Memory B cell (primary cell): Measurements from ENCODE around the gene CTSZ.

ENCODE experiments used
- ATAC-seq: fragments of 150-1000 bp; cut with Tn5 transposase; 2 replicates; pipeline ENCODE4 v1.10.0; 2021; ENCODE audit warnings: low read depth, mild to moderate bottlenecking, moderate library complexity
- DNase-seq, 2 donors: peaks; one replicate each; pipeline ENCODE4 v3.0.0; 2022; ENCODE audit warnings: low spot score in 2 of 2
- H3K27ac Mint-ChIP-seq: one replicate; pipeline ENCODE4 v1.8.0; 2022; ENCODE audit warnings: mild to moderate bottlenecking, moderate library complexity, mixed read lengths
- H3K27me3 Mint-ChIP-seq: one replicate; pipeline ENCODE4 v1.8.0; 2022; ENCODE audit warnings: mixed read lengths
- H3K36me3 Mint-ChIP-seq: one replicate; pipeline ENCODE4 v1.8.0; 2022; ENCODE audit warnings: mild to moderate bottlenecking, mixed read lengths
- H3K4me1 Mint-ChIP-seq: one replicate; pipeline ENCODE4 v1.8.0; 2022; ENCODE audit warnings: mixed read lengths
- H3K4me3 Mint-ChIP-seq: one replicate; pipeline ENCODE4 v1.8.0; 2022; ENCODE audit warnings: mild to moderate bottlenecking, moderate library complexity, mixed read lengths
- H3K9me3 Mint-ChIP-seq: one replicate; pipeline ENCODE4 v1.8.0; 2022; ENCODE audit warnings: mixed read lengths

CTSZ gene

GRCh38 chr20:59025086-59025485 is 18.0 kb upstream of the CTSZ start:
- ATAC-seq, result no peak
- Mint-ChIP-seq H3K36me3 (peaks cover 29% of the 10 kb centered on the region), H3K4me3 (no peak overlapping the region)

GRCh38 chr20:59024111-59024530 is 17.1 kb upstream of the CTSZ start:
- Mint-ChIP-seq H3K4me1 (peaks cover 8% of the 10 kb centered on the region), H3K4me3 (no peak overlapping the region), H3K27me3 (no peaks in the 10 kb centered on the region), H3K27ac (no peak overlapping the region), H3K36me3 (peaks cover 27% of the 10 kb centered on the region), H3K9me3 (no peaks in the 10 kb centered on the region)
- DNase-seq (no peak), ATAC-seq (no peak)

More at GRCh38 chr20:59025086-59025485, 18.0 kb upstream of the CTSZ start:
- DNase-seq, result no peak
- H3K9me3 Mint-ChIP-seq, result no peaks in the 10 kb centered on the region
- peaks cover 12% of the 10 kb centered on the region for H3K4me1 Mint-ChIP-seq
- H3K27ac Mint-ChIP-seq, result no peak overlapping the region
- H3K27me3 Mint-ChIP-seq, result no peaks in the 10 kb centered on the region

GRCh38 chr20:59023616-59024015 is 16.6 kb upstream of the CTSZ start:
- Mint-ChIP-seq H3K9me3 (no peaks in the 10 kb centered on the region), H3K4me3 (no peak overlapping the region), H3K36me3 (peaks cover 27% of the 10 kb centered on the region), H3K27me3 (no peaks in the 10 kb centered on the region), H3K27ac (no peak overlapping the region), H3K4me1 (peaks cover 4% of the 10 kb centered on the region)
- ATAC-seq (no peak), DNase-seq (no peak)

GRCh38 chr20:59022754-59023153 is 15.7 kb upstream of the CTSZ start:
- no peak for ATAC-seq
- no peaks in the 10 kb centered on the region for H3K27me3 Mint-ChIP-seq
- H3K36me3 Mint-ChIP-seq, result peaks cover 27% of the 10 kb centered on the region
- H3K9me3 Mint-ChIP-seq, result no peaks in the 10 kb centered on the region
- H3K4me1 Mint-ChIP-seq, result peaks cover 5% of the 10 kb centered on the region
- no peak overlapping the region for H3K4me3 Mint-ChIP-seq
- H3K27ac Mint-ChIP-seq, result no peak overlapping the region
- no peak for DNase-seq

- peaks cover 16% of the 10 kb centered on the region for H3K4me1 Mint-ChIP-seq
- H3K36me3 Mint-ChIP-seq, result peaks cover 22% of the 10 kb centered on the region
- H3K27me3 Mint-ChIP-seq, result no peaks in the 10 kb centered on the region
- ATAC-seq (no peak), DNase-seq (no peak)
- H3K9me3 Mint-ChIP-seq, result no peaks in the 10 kb centered on the region
- no peak overlapping the region for H3K4me3 Mint-ChIP-seq
- H3K27ac Mint-ChIP-seq, result peak overlapping the region; percentile 17
Observed at GRCh38 chr20:59020938-59021551, 14.0 kb upstream of the CTSZ start.

- no peak for ATAC-seq
- Mint-ChIP-seq H3K36me3 (peaks cover 15% of the 10 kb centered on the region), H3K4me1 (peaks cover 16% of the 10 kb centered on the region), H3K27me3 (no peaks in the 10 kb centered on the region), H3K27ac (peak within 1 kb of the TSS; percentile 65), H3K4me3 (no peak within 1 kb of the TSS), H3K9me3 (no peaks in the 10 kb centered on the region)
- no peak for DNase-seq
Observed at GRCh38 chr20:59019217-59019616, 12.2 kb upstream of the CTSZ start, which contains the start of gene TUBB1. Gene TUBB1, plus strand, starts transcription at chr20:59019429. Its CDS starts 94 bp downstream, at chr20:59019523.

- H3K9me3 Mint-ChIP-seq, result no peaks in the 10 kb centered on the region
- H3K4me3 Mint-ChIP-seq, result no peak overlapping the region
- peaks cover 19% of the 10 kb centered on the region for H3K4me1 Mint-ChIP-seq
- no peak for ATAC-seq
- H3K36me3 Mint-ChIP-seq, result peaks cover 12% of the 10 kb centered on the region
- H3K27ac Mint-ChIP-seq, result peak overlapping the region; percentile 65
- H3K27me3 Mint-ChIP-seq, result no peaks in the 10 kb centered on the region
- no peak for DNase-seq
Observed at GRCh38 chr20:59018817-59019216, 11.8 kb upstream of the CTSZ start.

GRCh38 chr20:59017493-59018231 is 10.6 kb upstream of the CTSZ start:
- Mint-ChIP-seq H3K27ac (peak overlapping the region; percentile 62), H3K4me1 (peaks cover 26% of the 10 kb centered on the region), H3K4me3 (peak overlapping the region; percentile 24), H3K36me3 (peaks cover 5% of the 10 kb centered on the region), H3K9me3 (no peaks in the 10 kb centered on the region), H3K27me3 (no peaks in the 10 kb centered on the region)
- DNase-seq (no peak), ATAC-seq (no peak)

- H3K27ac Mint-ChIP-seq, result peak overlapping the region; percentile 62
Observed at GRCh38 chr20:59016795-59017492, 9.9 kb upstream of the CTSZ start.

GRCh38 chr20:59015812-59016711 is 9.0 kb upstream of the CTSZ start:
- no peak for DNase-seq
- peak; percentile 24 for ATAC-seq
- peaks cover 32% of the 10 kb centered on the region for H3K4me1 Mint-ChIP-seq
- H3K9me3 Mint-ChIP-seq, result no peaks in the 10 kb centered on the region
- H3K27ac Mint-ChIP-seq, result peak overlapping the region; percentile 62
- no peaks in the 10 kb centered on the region for H3K27me3 Mint-ChIP-seq
- no peaks in the 10 kb centered on the region for H3K36me3 Mint-ChIP-seq
- H3K4me3 Mint-ChIP-seq, result peak overlapping the region; percentile 75

More at GRCh38 chr20:59016795-59017492, 9.9 kb upstream of the CTSZ start:
- Mint-ChIP-seq H3K27me3 (no peaks in the 10 kb centered on the region), H3K9me3 (no peaks in the 10 kb centered on the region), H3K36me3 (no peaks in the 10 kb centered on the region), H3K4me1 (peaks cover 27% of the 10 kb centered on the region), H3K4me3 (peak overlapping the region; percentile 58)
- ATAC-seq (peak; percentile 93), DNase-seq (no peak)

- DNase-seq (no peak), ATAC-seq (no peak)
- H3K9me3 Mint-ChIP-seq, result no peaks in the 10 kb centered on the region
- H3K4me3 Mint-ChIP-seq, result no peak overlapping the region
- no peak overlapping the region for H3K27ac Mint-ChIP-seq
- no peaks in the 10 kb centered on the region for H3K36me3 Mint-ChIP-seq
- H3K27me3 Mint-ChIP-seq, result no peaks in the 10 kb centered on the region
- peaks cover 32% of the 10 kb centered on the region for H3K4me1 Mint-ChIP-seq
Observed at GRCh38 chr20:59015411-59015810, 8.4 kb upstream of the CTSZ start.

GRCh38 chr20:59014680-59015389 is 7.8 kb upstream of the CTSZ start:
- ATAC-seq (no peak), DNase-seq (no peak)
- H3K27ac Mint-ChIP-seq, result no peak overlapping the region
- H3K27me3 Mint-ChIP-seq, result no peaks in the 10 kb centered on the region
- no peaks in the 10 kb centered on the region for H3K36me3 Mint-ChIP-seq
- no peaks in the 10 kb centered on the region for H3K9me3 Mint-ChIP-seq
- H3K4me1 Mint-ChIP-seq, result peaks cover 34% of the 10 kb centered on the region
- no peak overlapping the region for H3K4me3 Mint-ChIP-seq

GRCh38 chr20:59013959-59014608 is 7.0 kb upstream of the CTSZ start:
- no peak overlapping the region for H3K27ac Mint-ChIP-seq
- H3K9me3 Mint-ChIP-seq, result no peaks in the 10 kb centered on the region
- no peak for ATAC-seq
- no peak for DNase-seq
- H3K27me3 Mint-ChIP-seq, result no peaks in the 10 kb centered on the region
- peaks cover 36% of the 10 kb centered on the region for H3K4me1 Mint-ChIP-seq
- no peaks in the 10 kb centered on the region for H3K36me3 Mint-ChIP-seq
- no peak overlapping the region for H3K4me3 Mint-ChIP-seq
